Stimulated activated CD4-positive, alpha-beta T cell treated with anti-CD3 and anti-CD28 coated beads, Interleukin-1b, Interleukin-23, amount 100 ng/mL, for 48 hours (primary cell): ENCODE results near the gene RNLS.

Source experiments
- DNase-seq: peaks from one replicate; pipeline ENCODE4 v3.0.0-alpha.2; 2020

RNLS gene

DNA sequence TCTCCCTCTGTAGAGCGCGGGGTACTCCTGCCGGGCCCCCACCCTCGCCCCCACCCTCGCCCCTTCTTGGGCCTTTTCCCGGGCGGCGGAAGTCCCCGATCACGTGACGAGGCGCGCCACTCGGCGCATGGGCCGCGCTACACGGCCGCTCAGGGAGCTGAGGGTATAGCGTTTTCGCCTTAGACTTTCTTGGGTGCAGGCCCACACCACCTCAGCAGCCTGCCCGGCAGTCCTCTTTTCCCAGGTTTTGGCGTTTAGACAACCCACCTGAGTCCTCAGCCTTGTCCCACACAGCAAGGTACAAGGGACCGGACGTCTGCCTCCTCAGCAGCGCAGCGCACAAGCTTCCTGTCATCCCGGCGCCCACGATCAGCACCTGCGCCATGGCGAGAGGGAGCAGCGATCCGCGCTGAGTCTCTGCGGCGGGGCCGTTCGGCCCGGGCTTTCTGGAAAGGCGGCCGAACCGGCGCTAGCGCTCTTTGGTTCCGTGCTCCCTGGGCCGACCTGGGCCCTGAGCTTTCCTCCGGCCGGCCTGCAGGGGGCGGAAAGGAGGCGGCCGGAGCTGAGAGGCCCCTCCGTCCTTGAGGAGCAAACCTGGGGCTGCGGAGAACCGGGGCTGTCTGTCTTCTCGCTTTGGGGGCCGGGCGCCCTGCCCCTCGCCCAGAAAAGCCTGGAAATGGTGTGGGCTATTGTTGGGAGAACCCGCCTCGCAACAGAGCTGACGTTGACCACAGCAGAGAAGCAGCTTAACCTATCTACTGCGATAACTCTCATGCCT is at the start of gene RNLS:
Gene RNLS, minus strand, starts transcription at position 513 of the 778 bp plus-strand sequence.
- peak; percentile 68 for DNase-seq

DNA sequence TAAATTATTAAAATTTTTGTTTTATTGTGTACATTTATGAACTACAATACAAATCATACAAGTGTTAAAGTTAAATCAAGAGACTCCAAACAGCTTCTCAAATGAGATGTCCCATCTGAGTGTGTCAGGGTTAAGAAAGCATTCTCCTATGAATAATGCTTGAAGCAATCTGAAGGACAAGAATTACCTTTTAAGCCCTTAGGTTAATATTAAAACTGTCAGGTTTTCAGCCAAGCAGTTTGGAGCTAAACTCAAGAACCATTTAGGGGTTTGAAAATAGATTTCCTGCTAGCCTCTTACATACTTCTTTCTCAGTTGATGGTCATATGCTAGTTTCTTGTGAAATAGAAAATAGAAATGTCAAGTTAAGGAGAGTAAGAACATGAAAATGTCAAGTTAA is 41.7 kb upstream of the RNLS start:
- DNase-seq, result no peak

DNA sequence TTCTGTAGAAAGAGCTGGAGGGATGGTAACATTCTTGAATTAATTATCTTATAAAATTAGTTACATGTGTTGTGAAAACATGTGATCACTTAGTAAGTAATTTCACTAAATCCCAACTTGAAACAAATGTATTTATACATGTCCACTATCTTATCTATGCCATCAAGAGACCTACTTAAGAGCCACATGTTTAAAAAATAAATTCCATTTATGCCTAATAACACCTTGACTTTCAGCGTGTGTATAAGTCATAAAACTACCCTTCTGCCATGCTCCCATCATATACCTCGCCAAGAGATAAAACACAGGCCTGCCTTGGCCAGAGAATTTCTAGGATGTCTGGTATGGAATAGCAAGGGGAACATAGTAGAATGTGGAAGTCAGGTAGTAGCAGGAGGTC is 40.7 kb upstream of the RNLS start:
- no peak for DNase-seq

DNA sequence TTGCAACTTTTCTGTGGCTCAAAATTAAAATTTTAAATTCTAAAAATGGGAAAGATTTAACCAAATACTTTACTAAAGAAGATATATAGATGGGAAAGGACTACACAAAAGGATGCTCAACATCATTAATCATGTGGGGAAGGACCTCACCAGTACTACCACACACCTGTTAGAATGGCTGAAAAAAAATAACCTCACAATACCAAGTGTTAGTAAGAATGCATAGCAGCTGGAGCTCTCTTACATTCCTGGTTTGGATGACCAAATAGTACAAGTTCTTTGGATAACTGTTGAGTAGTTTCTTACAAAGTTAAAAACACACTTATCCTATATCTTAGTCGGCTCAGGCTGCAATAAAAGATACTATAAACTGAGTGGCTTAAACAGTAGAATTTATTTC is 37.3 kb upstream of the RNLS start:
- no peak for DNase-seq

DNA sequence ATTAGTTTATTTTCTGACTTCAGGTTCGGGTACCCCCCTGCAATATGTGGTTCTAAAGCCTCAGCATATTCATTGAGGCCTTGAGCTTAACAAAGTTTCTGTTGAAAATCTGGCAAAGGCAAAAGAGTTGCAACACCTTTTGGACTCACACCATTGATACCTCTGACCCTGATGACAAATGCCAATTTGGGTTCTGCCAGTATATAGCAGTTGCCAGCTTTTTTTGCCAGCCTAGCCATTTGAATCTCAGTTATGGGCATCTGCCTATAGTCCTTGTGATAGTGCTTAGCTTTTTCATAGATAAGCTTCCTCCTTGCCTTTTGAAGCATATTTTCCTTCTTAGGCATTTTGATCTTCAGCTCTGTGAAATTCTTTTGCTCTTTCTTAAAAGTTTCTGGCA is 35.4 kb upstream of the RNLS start:
- DNase-seq, result no peak

DNA sequence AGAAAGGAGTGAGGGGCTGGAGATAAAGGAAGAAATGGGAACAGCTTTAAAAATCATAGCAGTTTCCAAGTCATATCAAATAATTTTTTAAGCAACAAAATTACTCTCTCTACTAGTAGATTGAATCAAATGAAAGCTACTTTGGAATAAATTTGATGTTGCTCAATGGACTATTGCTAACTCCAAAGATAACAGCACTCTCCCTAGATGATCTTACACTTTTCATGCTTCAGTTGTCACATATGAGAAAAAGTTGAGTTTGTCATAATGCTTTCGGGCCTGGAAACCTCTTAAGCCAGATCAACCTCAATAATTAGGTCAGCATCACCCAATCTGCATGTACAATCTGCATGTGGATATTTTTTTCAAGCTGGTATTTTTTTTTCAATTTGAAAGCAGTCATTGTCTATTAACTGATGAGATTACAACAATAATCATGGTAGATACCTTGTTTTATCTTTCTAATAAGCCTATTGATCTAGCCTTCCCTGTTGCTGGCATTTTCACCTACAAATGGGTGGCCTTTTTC is 34.7 kb upstream of the RNLS start:
- DNase-seq, result no peak

DNA sequence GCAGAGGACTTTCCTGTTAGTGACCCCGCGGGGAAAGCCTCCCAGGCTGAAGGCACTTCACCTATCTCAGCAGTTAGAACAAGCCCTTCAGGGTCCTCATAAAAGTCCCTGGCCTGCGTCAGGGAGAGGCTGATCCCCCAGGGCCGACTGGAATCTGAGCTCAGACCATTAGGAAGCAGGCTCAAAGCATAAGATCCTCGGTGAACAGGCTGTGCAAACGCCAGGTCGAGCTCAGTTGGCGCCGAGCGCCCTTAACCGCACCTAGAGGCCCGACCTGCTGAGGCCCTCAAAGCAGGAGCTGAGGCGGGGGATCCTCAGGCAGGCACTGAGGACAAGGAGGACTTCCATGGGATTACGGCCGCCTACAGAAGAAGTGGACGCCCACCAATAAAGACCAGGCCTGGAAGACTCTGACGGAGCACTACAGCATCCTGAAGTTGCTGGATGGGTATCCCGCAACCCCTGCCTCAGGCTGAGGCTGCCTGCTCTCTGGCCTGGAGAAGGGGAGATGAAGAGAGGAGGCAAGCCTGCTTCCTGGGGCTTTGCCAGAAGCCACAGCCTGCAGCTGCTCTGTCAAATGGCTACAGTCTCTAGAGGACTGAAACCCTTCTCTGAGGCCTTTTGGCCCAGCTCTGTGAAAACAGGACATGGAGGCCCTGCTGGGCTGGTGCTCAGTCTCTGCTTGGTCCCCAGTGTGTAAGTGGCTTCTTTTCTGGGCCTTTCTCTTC is 33.3 kb upstream of the RNLS start:
- DNase-seq, result no peak

DNA sequence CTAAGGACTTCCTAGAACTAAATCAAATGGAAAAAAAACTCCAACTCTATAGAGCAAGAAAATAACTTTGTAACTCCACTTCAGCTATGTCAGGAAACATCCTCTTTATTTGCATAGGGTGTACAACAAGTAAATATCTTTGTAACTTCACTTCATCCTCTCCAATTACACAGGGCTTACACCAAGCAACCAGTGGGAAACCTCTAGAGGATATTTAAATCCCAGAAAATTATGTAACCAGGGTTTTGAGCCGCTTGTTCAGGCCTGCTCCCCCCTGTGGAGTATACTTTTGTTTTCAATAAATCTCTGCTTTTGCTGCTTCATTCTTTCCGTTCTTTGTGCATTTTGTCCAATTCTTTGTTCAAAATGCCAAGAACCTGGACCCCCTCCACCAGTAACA is 25.7 kb upstream of the RNLS start:
- DNase-seq, result no peak

DNA sequence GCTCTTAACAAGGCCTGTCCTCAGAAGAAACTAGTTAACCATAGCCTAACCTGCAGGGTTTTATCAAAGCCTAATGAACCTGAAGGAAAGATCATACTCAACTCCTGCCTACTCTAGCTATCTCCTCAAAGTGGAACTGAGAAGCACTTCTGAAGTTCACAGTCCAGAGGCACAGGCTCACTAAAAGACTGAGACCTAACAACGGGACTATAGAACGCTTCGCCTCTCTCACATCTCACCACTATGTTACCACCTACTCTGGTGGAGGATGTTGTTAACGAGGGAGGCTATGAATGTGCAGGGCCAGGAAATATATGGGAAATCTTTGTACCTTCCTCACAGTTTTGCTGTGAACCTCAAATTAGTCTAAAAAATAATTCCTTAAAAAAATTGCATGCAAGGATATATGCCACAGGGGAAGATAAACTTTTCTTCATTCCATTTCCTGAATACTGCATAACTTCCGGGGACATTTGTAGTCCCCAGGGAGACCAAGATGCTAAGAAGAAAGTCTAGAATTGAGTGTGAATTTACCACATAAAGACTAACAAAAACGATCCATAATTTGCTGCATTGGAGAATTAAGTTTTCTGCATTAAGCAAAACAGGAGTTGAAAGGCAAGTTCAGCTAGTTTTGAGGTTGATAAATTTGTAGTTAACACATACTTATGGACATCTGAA is 25.1 kb upstream of the RNLS start:
- DNase-seq, result no peak

DNA sequence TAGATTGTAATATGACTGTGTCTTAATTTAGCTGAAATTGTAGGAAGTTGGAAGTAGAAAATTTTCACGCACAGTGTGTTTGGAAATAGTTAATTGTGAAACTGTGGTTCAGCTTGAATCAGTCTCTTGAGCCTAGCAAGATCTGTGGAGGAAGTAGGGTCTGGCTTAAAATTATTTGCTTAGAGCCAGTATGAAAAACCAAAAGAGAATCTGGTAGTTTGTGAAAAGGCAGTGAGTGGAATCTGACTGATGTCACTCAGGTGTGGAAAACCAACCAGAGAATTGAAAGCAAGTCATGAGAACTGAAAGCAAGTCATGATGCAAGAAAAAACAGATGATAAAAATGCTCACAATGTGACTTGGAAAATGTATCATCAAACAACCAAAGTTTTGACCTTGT is 14.9 kb upstream of the RNLS start:
- DNase-seq, result no peak

DNA sequence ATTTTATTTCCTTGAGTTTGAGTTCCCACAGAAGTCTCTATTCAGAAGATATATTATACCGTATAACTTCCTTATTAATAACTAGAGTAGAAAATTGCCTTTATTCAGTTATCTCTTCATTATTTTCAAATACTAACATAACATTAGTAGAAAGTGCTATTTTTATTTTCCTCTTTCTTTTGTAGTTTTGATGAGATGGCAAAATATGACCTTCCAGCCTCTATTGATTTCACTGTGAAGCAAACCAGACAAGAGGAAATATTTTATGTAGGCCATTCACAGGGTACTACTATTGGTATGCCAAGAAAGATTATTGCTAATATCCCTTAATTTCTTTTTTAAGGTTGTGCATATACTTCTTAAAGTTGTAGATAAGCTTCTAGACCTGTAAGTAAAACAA is 11.4 kb upstream of the RNLS start:
- no peak for DNase-seq

DNA sequence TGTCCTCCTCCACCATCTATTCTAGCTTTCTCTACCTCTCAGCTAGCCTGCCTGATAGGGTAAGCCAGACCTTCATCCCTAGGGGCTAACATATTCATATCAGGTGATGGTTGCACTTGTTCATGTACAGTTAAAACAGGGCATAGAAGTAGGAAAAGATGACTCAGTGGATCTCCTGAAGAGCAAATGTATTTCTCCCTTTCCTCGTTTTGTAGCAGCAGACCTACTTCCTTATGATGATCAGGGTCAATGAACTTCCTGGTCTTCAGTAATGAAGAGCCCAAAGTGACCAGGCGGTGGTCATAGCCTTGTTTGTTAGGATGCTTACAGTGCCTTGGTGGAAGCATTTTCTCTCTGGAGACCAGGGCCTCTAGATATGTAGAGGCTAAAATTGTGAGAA is 9.8 kb upstream of the RNLS start:
- no peak for DNase-seq

DNA sequence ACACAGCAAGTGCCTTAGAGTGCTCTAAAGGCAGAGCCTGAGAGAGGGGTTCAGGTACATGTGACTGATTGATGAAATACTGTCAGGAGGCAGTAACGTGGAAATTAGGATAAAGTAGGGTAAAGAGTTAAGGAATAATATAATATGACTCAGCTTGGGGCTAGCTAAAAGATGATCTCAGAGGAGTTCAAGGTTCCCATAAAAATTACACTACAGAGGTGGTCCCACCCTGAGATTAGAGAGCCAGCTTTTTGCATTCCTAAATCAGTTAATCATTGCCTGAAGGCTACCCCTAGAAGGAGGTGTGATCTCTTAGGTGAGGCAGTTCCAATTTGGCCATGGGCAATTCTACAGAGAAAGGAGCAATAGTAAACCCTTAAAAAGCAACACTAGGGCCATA is 9.3 kb upstream of the RNLS start:
- DNase-seq, result no peak

DNA sequence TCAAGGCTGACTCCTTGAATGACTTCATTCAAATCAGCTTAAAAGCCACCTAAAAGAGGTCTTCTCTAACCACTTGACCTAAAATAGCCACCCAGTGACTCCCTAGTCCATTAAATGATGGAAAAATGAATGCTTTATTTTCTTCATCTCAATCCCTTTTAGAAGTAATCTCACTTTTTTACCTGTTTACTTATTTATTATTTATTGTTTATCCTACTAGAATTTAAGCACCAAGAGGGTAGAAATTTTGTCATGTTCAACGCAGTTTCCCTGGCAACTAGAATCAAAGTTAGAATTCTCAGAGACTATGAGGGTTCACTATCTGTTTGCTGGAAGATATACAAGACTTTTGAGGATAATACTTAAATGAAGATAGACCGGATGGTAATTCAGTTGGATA is 3.3 kb upstream of the RNLS start, which contains the start of gene LIPJ:
Gene LIPJ, plus strand, starts transcription at position 301 of the 400 bp plus-strand sequence. CDS start 3,926 bp downstream, outside the sequence.
- no peak for DNase-seq

DNA sequence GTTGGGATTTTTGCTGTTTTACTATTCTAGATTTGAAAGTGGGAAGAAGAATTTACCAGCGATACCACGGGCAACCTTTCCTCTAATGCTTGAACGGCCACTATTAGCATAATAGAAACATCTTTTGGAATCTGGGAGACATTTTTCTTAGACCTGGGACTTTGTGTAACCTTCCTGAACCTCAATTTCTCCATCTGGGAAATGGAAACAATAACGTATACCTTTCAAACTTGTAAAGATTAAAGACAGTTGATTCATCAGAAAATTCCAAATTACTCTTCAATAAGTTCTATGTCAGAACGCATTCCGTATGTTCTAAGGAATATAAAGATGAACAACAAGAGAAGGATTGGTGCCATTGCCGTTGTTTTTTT is 453 bp upstream of the RNLS start:
- no peak for DNase-seq

DNA sequence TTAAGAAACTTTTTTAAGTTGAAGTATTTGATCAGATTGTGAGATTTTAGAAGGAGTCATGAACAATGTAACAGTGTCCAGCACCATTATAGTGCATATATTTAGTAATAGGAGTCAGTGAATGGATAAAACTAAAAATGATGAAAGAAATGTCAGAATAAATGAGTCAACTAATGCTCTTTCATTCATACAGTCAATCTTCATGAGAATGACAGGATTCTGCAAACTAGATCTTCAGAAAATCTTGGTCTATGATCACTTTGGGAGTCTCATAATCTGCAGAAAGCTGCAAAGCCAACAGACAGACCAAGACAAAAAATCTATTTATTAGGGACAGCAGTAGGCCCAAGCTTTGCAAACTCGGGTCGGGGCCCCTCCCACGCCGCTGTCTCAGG is 710 bp downstream of the RNLS start:
- no peak for DNase-seq

DNA sequence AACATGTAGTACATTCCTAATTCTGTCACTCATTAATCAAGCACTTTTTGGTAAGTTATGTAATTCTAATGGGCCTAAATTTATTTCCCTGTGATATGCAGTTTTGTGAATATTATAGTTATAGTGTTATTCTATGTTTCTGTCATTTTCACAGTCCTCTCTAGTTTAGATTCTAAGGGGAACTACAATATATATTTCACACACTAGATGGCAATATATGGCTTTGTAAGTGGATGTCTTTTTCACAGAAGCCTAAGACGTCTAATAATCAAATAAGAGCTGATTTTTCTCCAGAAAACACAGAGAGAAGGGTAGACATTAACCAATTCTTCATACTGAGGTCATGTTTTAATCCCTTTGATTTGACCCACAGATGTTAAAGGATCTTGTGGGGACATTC is 18.0 kb downstream of the RNLS start:
- no peak for DNase-seq

DNA sequence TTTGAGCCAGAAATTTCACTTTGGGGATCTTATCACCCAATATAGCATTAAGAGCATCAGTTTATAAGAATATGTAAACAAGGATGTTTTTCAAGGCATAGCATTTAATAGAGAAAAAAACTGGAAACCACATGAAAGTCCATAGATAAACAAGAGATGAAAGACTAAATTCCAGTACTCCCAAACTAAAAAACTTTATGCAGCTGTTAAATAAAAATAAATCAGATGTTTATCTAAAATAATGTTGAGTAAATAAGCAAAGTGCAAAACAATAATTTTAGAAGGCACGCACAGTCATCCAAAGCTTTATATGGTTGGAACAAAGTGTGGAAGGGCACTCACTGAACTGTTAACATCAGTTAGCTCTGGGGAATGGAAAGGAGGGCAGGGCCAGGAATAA is 21.0 kb downstream of the RNLS start:
- no peak for DNase-seq

DNA sequence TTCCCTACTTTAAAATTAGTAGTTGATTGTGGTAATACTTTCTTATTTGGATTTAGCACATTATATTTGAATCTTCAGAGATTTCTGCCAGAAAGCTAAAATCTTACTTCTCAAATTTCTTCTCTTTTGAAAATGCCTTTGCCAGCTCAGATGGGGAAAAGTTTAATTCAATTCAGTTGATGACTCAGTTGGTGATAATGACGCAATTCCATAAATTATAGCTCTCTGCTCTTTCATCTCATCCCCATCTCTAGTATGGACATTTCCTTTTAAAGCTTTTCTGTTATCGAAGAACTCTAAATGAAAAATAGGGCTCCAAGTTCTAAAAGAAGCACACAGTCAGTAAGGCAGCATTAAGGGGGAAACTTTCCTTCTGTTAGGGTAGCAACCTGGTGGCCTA is 25.5 kb downstream of the RNLS start:
- no peak for DNase-seq

DNA sequence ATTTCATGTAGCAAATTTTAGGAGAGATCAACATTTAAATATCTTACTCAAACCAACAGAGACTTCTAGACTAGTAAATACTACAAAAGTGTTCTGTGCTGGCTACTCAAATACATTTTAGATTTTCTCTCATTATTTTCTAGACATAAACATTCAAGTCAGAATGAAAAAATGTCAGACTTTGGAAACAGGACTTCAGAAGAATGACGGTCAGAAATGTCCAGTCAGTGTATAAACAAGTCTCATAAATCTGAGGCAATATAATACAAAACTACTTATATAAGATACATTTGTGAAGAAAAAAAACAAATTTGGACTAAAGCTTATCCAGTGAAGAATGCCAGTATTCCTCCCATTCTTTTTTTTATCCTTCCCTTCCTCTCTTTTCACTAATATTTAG is 25.9 kb downstream of the RNLS start:
- DNase-seq, result no peak

DNA sequence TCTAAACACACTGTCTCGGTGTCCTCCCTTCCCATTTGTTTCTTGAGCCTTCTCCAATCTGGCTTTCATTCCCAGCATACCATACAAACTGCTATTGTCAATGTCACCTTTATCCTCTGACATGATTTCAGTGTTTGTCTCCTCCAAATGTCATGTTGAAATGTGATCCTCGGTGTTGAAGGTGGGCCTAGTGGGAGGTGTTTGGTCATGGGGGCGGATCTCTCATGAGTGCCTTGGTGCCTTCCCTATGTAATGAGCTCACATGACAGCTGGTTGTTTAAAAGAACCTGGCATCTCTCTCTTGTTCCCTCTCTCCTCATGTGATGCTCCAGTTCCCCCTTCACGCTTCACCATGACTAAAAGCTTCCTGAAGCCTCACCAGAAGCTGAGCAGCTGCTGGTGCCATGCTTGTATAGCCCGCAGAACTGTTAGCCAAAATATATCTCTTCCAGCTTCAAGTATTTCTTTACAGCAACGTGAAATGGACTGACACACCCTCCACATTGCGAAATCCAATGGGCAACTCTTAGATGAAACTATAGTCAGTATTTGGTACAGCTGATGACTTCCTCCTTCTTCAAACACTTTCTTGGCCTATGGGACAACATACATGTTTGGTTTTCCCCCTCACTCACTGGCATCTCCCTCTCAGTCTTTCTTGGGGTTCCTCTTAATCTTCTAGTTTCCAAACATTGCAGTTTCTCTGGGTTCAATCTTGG is 27.8 kb downstream of the RNLS start:
- DNase-seq, result no peak

DNA sequence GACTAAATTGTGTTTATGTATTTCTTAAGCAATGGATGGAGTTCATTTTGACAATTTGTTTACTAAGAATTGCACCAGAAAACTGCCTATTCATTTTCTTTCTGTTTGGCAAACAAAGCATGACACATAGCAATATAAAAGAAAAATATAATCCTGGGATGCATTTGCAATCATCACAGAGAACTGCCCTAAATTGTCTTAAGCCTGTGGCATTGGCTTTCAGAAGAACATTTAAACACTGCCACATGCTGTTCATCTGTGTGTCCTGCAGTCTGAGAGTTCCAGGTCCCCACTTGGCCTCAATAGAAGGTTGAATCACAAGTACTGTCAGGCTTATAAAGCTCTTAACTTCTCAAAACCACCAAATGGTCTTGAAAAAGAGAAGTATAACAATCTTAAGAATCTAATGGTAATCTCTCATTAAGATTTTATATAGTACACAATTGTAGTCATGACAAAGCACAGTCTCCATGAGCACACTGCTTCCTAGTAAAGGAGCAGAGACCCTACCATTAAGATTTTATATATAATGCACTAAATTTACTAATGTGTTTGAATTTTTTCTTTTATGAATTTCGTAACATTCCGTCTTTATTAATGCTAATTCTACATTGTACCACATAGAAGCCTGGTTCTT is 29.9 kb downstream of the RNLS start:
- DNase-seq, result peak; percentile 8

DNA sequence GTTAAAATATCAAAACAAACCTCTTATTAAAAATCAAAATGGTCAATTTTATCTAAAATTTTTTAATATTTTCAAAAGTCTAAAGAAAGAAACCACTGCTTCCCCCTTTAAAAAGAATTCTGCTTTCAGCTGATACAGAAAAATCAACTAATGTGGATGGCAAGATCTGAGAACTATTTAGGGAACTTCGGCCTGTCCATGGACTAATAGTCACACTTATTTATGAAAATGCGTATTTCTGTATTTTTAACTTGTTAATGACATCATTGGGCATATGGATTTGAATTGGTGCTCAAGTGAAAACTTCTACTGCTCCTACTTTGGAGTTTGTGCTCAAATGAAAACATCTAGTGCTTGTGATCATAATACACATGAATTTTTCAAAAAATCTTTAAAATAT is 31.9 kb downstream of the RNLS start:
- DNase-seq, result no peak
